Peyer's patch (tissue), 4 donors: ENCODE measurements around the gene RAB40C. TPM values are rescaled to one million over a fixed set of nuclear protein-coding genes. Genes with fewer than 3 reads are reported as not detected.

ENCODE experiments used
- DNase-seq, 3 donors: peaks; one replicate each; pipeline ENCODE4 v3.0.0-alpha.2; 2017 to 2019
- H3K27ac ChIP-seq, 4 donors: fragments of 200-600 bp; sonication (generic); one replicate each; pipeline ENCODE4 v1.5.1; 2016 to 2019
- H3K27me3 ChIP-seq, 2 donors: fragments of 200-600 bp; sonication (generic); one replicate each; pipeline ENCODE4 v1.5.1; 2019
- H3K36me3 ChIP-seq, 3 donors: fragments of 200-600 bp; sonication (generic); one replicate each; pipeline ENCODE4 v1.5.1; 2016 to 2019
- H3K4me1 ChIP-seq, 4 donors: fragments of 200-600 bp; sonication (generic); one replicate each; pipeline ENCODE4 v1.5.1; 2016 to 2019
- H3K4me3 ChIP-seq, 4 donors: fragments of 200-600 bp; sonication (generic); 1 replicate in 3 of 4; 2 replicates in 1 of 4; pipeline ENCODE4 v1.5.1; 2016 to 2019; ENCODE audit warnings: mild to moderate bottlenecking in 1 of 4
- H3K9me3 ChIP-seq, 4 donors: fragments of 200-600 bp; sonication (generic); one replicate each; pipeline ENCODE4 v1.5.1; 2016 to 2019; ENCODE audit warnings: mild to moderate bottlenecking in 1 of 4
- POLR2A ChIP-seq, 2 donors: fragments of 450-650 bp; IDR thresholded peaks; one replicate each; pipeline ENCODE4 v1.5.1; 2017; ENCODE audit warnings: antibody characterized with exemption in 2 of 2, mild to moderate bottlenecking in 2 of 2, moderate library complexity in 2 of 2
- total RNA-seq, 4 donors: library from RNA; depleted of rRNA; stranded (reverse); fragments of >200 nt; gene quantifications; one replicate each; pipeline ENCODE4 v1.1.0, GENCODE V29; 2016
- TF ChIP-seq, protein P1 (sequence below), 6 experiments: fragments of 450-650 bp in 4 of 6; fragments of 200-600 bp in 2 of 6; sonication (generic) in 1 of 6; IDR thresholded peaks; one replicate each; pipeline ENCODE4 v1.5.1; 2017 to 2019; ENCODE audit warnings: antibody characterized with exemption in 6 of 6, mild to moderate bottlenecking in 3 of 6, moderate library complexity in 1 of 6

RAB40C gene
- total RNA-seq, 4 donors from 2014 or later: 27.2 to 83.6 (median 62.7) TPM

DNA sequence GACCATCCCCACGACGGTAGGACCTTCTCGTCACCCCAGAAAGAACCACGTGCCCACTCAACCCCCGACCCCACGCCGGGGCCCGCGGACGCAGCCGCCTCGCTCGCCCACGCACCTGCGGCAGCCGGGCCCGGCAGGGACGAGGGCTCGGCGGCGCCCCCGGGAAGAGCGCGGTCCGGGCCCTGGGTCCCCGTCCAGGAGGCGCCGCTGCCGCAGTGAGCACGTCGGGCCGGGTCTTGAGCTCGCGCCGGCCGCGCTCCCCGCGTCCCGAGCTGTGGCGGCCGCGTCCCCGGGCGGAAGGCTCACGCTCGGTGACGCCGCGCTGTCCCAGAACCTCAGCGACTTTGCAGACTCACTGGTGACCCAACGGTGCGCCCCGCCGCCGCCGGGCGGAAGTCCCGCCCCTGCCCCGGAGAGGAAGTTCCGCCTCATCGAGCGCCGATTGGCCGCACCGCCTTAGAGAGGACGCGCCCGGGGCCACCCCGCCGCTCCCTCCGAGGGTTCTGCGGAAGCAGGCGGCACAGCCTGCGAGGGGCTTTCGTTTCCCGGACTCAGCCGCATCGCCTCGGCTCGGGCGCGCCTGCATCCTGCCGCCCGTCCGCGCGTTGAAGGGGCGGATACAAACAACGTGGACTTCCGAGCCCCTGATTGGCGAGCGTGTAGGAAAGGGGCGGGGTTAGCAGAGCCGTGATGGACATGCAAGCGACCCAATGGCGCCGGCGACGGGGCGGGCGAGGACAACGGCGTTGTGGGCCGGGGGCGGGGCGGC lies 793 bp upstream of the RAB40C start:
- Histone ChIP-seq H3K27me3 (no peaks in the 10 kb centered on the region), H3K9me3 (no peaks in the 10 kb centered on the region), H3K27ac (peak overlapping the region; percentile 96 to 99 (median 98)), H3K4me3 (peak overlapping the region; percentile 56 to 96 (median 82)), H3K4me1 (peaks cover 12 to 42% (median 20%) of the 10 kb centered on the region in 4 donors), H3K36me3 (no peaks in the 10 kb centered on the region)
- peak; percentile 99 for DNase-seq
- TF ChIP-seq POLR2A (IDR thresholded peaks at IDR 0.05): peak; percentile 92 to 97
- TF ChIP-seq, protein P1, sequence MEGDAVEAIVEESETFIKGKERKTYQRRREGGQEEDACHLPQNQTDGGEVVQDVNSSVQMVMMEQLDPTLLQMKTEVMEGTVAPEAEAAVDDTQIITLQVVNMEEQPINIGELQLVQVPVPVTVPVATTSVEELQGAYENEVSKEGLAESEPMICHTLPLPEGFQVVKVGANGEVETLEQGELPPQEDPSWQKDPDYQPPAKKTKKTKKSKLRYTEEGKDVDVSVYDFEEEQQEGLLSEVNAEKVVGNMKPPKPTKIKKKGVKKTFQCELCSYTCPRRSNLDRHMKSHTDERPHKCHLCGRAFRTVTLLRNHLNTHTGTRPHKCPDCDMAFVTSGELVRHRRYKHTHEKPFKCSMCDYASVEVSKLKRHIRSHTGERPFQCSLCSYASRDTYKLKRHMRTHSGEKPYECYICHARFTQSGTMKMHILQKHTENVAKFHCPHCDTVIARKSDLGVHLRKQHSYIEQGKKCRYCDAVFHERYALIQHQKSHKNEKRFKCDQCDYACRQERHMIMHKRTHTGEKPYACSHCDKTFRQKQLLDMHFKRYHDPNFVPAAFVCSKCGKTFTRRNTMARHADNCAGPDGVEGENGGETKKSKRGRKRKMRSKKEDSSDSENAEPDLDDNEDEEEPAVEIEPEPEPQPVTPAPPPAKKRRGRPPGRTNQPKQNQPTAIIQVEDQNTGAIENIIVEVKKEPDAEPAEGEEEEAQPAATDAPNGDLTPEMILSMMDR (IDR thresholded peaks at IDR 0.05): peak in 2 of 6 experiments; percentile 2 to 11

DNA sequence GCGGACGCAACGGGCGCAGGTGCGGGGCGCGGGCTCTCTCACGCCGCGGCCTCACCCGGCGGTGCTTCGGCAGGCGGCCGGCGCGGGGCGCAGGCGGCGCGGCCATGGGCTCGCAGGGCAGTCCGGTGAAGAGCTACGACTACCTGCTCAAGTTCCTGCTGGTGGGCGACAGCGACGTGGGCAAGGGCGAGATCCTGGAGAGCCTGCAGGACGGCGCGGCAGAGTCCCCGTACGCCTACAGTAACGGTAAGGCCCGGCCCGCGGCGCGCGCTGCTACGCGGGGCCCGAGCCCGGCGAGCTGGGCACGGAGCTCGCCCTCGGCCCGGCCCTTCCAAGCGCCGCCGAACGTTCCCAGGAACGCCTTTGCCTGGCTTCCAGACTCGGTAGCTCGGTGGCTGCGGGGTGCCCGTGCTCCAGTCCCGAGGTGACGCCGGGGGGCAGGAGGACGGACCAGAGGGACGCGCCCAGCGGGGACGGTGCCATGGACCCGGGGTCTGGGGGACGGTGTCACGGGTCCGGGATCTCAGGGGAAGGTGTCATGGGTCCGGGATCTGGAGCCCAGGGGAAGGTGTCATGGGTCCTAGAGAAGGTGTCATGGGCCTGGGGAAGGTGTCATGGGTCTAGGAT lies 435 bp downstream of the RAB40C start:
- Histone ChIP-seq H3K27me3 (no peaks in the 10 kb centered on the region), H3K36me3 (no peaks in the 10 kb centered on the region), H3K4me1 (peaks cover 12 to 55% (median 20%) of the 10 kb centered on the region in 4 donors), H3K9me3 (no peaks in the 10 kb centered on the region), H3K27ac (peak overlapping the region; percentile 81 to 99 (median 86)), H3K4me3 (peak overlapping the region; percentile 92 to 96 (median 94))
- no peak for DNase-seq
- TF ChIP-seq, protein P1 (IDR thresholded peaks at IDR 0.05): peak in 3 of 6 experiments; percentile 20 to 25 (median 21)
- TF ChIP-seq POLR2A (IDR thresholded peaks at IDR 0.05): peak; percentile 53 to 87

DNA sequence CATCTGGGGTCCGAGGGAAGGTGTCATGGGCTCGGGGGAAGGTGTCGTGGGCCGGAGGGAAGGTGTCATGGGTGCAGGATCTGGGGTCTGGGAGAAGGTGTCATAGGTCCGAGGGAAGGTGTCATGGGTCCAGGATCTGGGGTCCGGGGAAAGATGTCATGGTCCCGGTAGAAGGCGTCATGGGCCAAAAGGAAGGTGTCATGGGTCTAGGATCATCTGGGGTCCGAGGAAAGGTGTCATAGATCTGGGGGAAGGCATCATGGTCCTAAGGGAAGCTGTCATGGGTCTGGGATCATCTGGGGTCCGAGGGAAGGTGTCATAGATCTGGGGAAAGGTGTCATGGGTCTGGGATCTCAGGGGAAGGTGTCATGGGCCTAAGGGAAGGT lies 942 bp downstream of the RAB40C start:
- H3K4me1 ChIP-seq: peaks cover 12 to 57% (median 20%) of the 10 kb centered on the region in 4 donors

DNA sequence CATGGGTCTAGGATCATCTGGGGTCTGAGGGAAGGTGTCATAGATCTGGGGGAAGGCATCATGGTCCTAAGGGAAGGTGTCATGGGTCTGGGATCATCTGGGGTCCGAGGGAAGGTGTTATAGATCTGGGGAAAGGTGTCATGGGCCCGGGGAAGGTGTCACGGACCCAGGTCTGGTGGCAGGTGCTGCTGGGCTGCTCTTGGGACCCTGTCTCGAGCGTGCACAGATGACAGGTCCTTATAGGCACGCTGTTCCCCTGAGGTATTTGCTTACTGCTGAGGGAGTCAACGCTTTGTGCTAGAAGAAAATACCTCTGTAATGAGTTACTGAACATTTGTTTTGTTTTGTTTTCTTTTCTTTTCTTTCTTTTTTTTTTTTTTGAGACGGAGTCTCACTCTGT lies 1.4 kb downstream of the RAB40C start:
- peak overlapping the region in 3 of 4 donors; percentile 92 to 94 (median 94) for H3K4me3 ChIP-seq
- H3K27ac ChIP-seq: peak overlapping the region in 2 of 4 donors; percentile 90 to 99
- TF ChIP-seq POLR2A (IDR thresholded peaks at IDR 0.05): no peak
- TF ChIP-seq, protein P1 (IDR thresholded peaks at IDR 0.05): no peak
- H3K4me1 ChIP-seq: peaks cover 12 to 57% (median 20%) of the 10 kb centered on the region in 4 donors
- peaks cover 0 to under 1% (median 0%) of the 10 kb centered on the region in 3 donors for H3K36me3 ChIP-seq
- H3K9me3 ChIP-seq: no peaks in the 10 kb centered on the region
- no peak for DNase-seq
- H3K27me3 ChIP-seq: no peaks in the 10 kb centered on the region

More for the DNA sequence above, 942 bp downstream of the RAB40C start:
- TF ChIP-seq, protein P1 (IDR thresholded peaks at IDR 0.05): no peak
- no peak for TF ChIP-seq POLR2A (IDR thresholded peaks at IDR 0.05)
- Histone ChIP-seq H3K4me3 (peak overlapping the region; percentile 92 to 96 (median 94)), H3K9me3 (no peaks in the 10 kb centered on the region), H3K36me3 (no peaks in the 10 kb centered on the region), H3K27ac (peak overlapping the region; percentile 81 to 99 (median 86)), H3K27me3 (no peaks in the 10 kb centered on the region)
- no peak for DNase-seq

DNA sequence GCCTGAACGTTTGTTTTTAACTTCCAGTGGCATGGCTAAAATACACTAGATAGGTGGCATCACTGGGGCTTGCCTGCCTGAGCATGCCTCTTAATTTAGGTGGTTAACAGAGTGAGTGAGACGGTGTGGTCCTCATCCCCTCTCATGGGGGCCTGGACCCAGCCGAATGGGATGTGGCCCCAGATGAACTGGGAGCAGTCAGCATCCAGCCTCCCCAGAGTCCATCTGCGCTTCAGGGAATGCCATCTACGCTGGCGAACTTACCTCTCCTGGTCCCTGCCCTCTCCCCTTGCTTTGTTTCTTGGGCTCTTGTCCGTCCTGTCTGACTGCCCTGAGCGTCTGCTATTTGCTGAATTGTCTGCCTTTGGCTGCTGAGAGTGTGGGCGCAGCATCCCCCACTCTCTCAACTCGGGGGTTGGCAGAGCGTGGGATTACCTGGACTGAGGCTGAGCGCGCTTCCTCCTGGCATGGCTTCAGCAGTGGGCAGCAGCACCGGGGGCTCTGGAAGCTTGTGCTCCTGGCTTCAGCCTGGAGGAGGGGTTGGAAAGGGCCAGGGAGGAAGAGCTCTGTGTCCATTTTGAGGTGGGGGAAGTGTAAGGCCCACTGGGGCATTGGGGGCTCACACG lies 2.1 kb downstream of the RAB40C start:
- peak overlapping the region in 2 of 4 donors; percentile 92 to 94 for H3K4me3 ChIP-seq
- H3K27me3 ChIP-seq: no peaks in the 10 kb centered on the region
- H3K9me3 ChIP-seq: no peaks in the 10 kb centered on the region
- peaks cover 0 to 9% (median 0%) of the 10 kb centered on the region in 3 donors for H3K36me3 ChIP-seq
- peak overlapping the region in 3 of 4 donors; percentile 79 to 94 (median 93) for H3K27ac ChIP-seq
- H3K4me1 ChIP-seq: peaks cover 12 to 57% (median 20%) of the 10 kb centered on the region in 4 donors
- no peak for DNase-seq
- TF ChIP-seq, protein P1 (IDR thresholded peaks at IDR 0.05): no peak
